H9 (cell line): ENCODE results near the gene MRTFA. TPM values are rescaled to one million over a fixed set of nuclear protein-coding genes. Genes with fewer than 3 reads are reported as not detected.

ENCODE experiments used
- DNase-seq: peaks from one replicate; pipeline ENCODE4 v3.0.0-alpha.2; 2017
- H2AFZ ChIP-seq: one replicate; pipeline ENCODE4 v1.6.1; 2013; ENCODE audit warnings: mild to moderate bottlenecking, low read length, control low read depth, moderate library complexity
- H2AK5ac ChIP-seq: 2 replicates; pipeline ENCODE4 v1.6.1; 2013; ENCODE audit warnings: low read length, control low read depth, mixed read lengths; ENCODE audit not compliant: insufficient read length
- H2BK120ac ChIP-seq: one replicate; pipeline ENCODE4 v1.6.1; 2013; ENCODE audit warnings: low read depth, mild to moderate bottlenecking, low read length, control low read depth, inconsistent platforms; ENCODE audit not compliant: poor library complexity, severe bottlenecking
- H2BK12ac ChIP-seq: 2 replicates; pipeline ENCODE4 v1.6.1; 2013; ENCODE audit warnings: low read length, control low read depth, mixed read lengths, low read depth; ENCODE audit not compliant: insufficient read length
- H2BK15ac ChIP-seq: 2 replicates; pipeline ENCODE4 v1.6.1; 2013; ENCODE audit warnings: low read depth, low read length, control low read depth
- H2BK20ac ChIP-seq: one replicate; pipeline ENCODE4 v1.6.1; 2013; ENCODE audit warnings: low read depth, mild to moderate bottlenecking, low read length, control low read depth, inconsistent platforms; ENCODE audit not compliant: poor library complexity, severe bottlenecking
- H2BK5ac ChIP-seq: 2 replicates; pipeline ENCODE4 v1.6.1; 2013; ENCODE audit warnings: low read length, control low read depth, mixed read lengths; ENCODE audit not compliant: insufficient read length
- H3K14ac ChIP-seq: 2 replicates; pipeline ENCODE4 v1.6.1; 2013; ENCODE audit warnings: low read length, control low read depth; ENCODE audit not compliant: insufficient read depth
- H3K18ac ChIP-seq: 2 replicates; pipeline ENCODE4 v1.6.1; 2013; ENCODE audit warnings: low read depth, mild to moderate bottlenecking, mixed read lengths, low read length, control low read depth; ENCODE audit not compliant: insufficient read length
- H3K23ac ChIP-seq: 2 replicates; pipeline ENCODE4 v1.6.1; 2013; ENCODE audit warnings: low read length, control low read depth, mixed read lengths, low read depth; ENCODE audit not compliant: insufficient read length
- H3K23me2 ChIP-seq: 2 replicates; pipeline ENCODE4 v1.6.1; 2013; ENCODE audit warnings: low read depth, mild to moderate bottlenecking, mixed read lengths, low read length, control low read depth; ENCODE audit not compliant: insufficient read length, poor library complexity, severe bottlenecking
- H3K27ac ChIP-seq: 2 replicates; pipeline ENCODE4 v1.5.1; 2013; ENCODE audit warnings: low read length, control low read depth, mixed read lengths, low read depth; ENCODE audit not compliant: insufficient read length
- H3K27me3 ChIP-seq: 2 replicates; pipeline ENCODE4 v1.6.1; 2013; ENCODE audit warnings: low read length, control low read depth, inconsistent platforms; ENCODE audit not compliant: insufficient read depth
- H3K4ac ChIP-seq: 2 replicates; pipeline ENCODE4 v1.6.1; 2013; ENCODE audit warnings: low read depth, mild to moderate bottlenecking, control low read depth, inconsistent platforms, low read length, moderate library complexity
- H3K4me1 ChIP-seq: 2 replicates; pipeline ENCODE4 v1.6.1; 2013; ENCODE audit warnings: low read length, control low read depth, inconsistent platforms; ENCODE audit not compliant: insufficient read depth
- H3K4me2 ChIP-seq: 2 replicates; pipeline ENCODE4 v1.6.1; 2013; ENCODE audit warnings: low read length, control low read depth, mixed read lengths; ENCODE audit not compliant: insufficient read length, insufficient read depth
- H3K56ac ChIP-seq: 2 replicates; pipeline ENCODE4 v1.6.1; 2013; ENCODE audit warnings: low read depth, mild to moderate bottlenecking, mixed read lengths, low read length, control low read depth; ENCODE audit not compliant: insufficient read length
- H3K79me1 ChIP-seq: 2 replicates; pipeline ENCODE4 v1.6.1; 2013; ENCODE audit warnings: low read depth, mild to moderate bottlenecking, moderate library complexity, low read length, control low read depth, inconsistent platforms; ENCODE audit not compliant: insufficient read depth, poor library complexity, severe bottlenecking
- H3K79me2 ChIP-seq: 2 replicates; pipeline ENCODE4 v1.6.1; 2013; ENCODE audit warnings: low read length, control low read depth, inconsistent platforms; ENCODE audit not compliant: insufficient read depth
- H3K9ac ChIP-seq: 2 replicates; pipeline ENCODE4 v1.6.1; 2013; ENCODE audit warnings: low read length, control low read depth, mixed read lengths; ENCODE audit not compliant: insufficient read length; ENCODE audit errors: extremely low read depth
- H3K9me3 ChIP-seq: one replicate; pipeline ENCODE4 v1.6.1; 2013; ENCODE audit warnings: low read depth, low read length, inconsistent platforms; ENCODE audit not compliant: control insufficient read depth
- H3T11ph ChIP-seq: one replicate; pipeline ENCODE4 v1.6.1; 2013; ENCODE audit warnings: mild to moderate bottlenecking, low read length, control low read depth, inconsistent platforms
- H4K20me1 ChIP-seq: one replicate; pipeline ENCODE4 v1.6.1; 2013; ENCODE audit not compliant: control insufficient read depth, insufficient read length, insufficient read depth
- H4K5ac ChIP-seq: 2 replicates; pipeline ENCODE4 v1.6.1; 2013; ENCODE audit warnings: low read depth, mild to moderate bottlenecking, mixed read lengths, low read length, control low read depth; ENCODE audit not compliant: insufficient read length
- H4K8ac ChIP-seq: replicated peaks from 2 replicates; pipeline ENCODE4 v1.6.1; 2013; ENCODE audit warnings: low read length, control low read depth, mixed read lengths, low read depth; ENCODE audit not compliant: insufficient read length
- H4K91ac ChIP-seq: 2 replicates; pipeline ENCODE4 v1.6.1; 2013; ENCODE audit warnings: low read depth, mild to moderate bottlenecking, moderate library complexity, mixed read lengths, low read length, control low read depth; ENCODE audit not compliant: insufficient read length
- H3K27ac Mint-ChIP-seq, 3 experiments: 2 replicates in 2 of 3; 3 replicates in 1 of 3; pipeline ENCODE4 v1.8.0; 2020 to 2021; ENCODE audit warnings: mixed read lengths in 3 of 3, mild to moderate bottlenecking in 1 of 3, moderate library complexity in 1 of 3
- H3K27me3 Mint-ChIP-seq: 2 replicates; pipeline ENCODE4 v1.8.0; 2021; ENCODE audit warnings: low read depth, mild to moderate bottlenecking, moderate library complexity, mixed read lengths
- H3K36me3 Mint-ChIP-seq, 3 experiments: 2 replicates in 2 of 3; 3 replicates in 1 of 3; pipeline ENCODE4 v1.8.0; 2020 to 2021; ENCODE audit warnings: low read depth in 3 of 3, mixed read lengths in 3 of 3; ENCODE audit not compliant: insufficient read depth in 1 of 3
- H3K4me1 Mint-ChIP-seq, 2 experiments: 2 replicates each; pipeline ENCODE4 v1.8.0; 2020; ENCODE audit warnings: mixed read lengths in 2 of 2
- H3K4me3 Mint-ChIP-seq, 2 experiments: 2 replicates in 1 of 2; 3 replicates in 1 of 2; pipeline ENCODE4 v1.8.0; 2020 to 2021; ENCODE audit warnings: mild to moderate bottlenecking in 2 of 2, mixed read lengths in 2 of 2, moderate library complexity in 1 of 2
- H3K9me3 Mint-ChIP-seq, 2 experiments: 2 replicates in 1 of 2; 3 replicates in 1 of 2; pipeline ENCODE4 v1.8.0; 2020; ENCODE audit warnings: mild to moderate bottlenecking in 2 of 2, mixed read lengths in 2 of 2, moderate library complexity in 1 of 2
- CTCF ChIP-seq: fragments of 200-600 bp; sonication (generic); conservative IDR thresholded peaks from 3 replicates; pipeline ENCODE4 v1.8.0; 2021; ENCODE audit warnings: antibody characterized with exemption, mild to moderate bottlenecking
- WGBS: extraction: QIAGEN DNeasy Blood & Tissue Kit; methylation state at CpG from one replicate; pipeline ENCODE4 v1.1.7; 2013; ENCODE audit warnings: missing lambda C conversion rate, low lambda C conversion rate, mixed read lengths; ENCODE audit not compliant: insufficient read length; ENCODE audit errors: extremely low coverage; 5-methylcytosine and 5-hydroxymethylcytosine counted together
- total RNA-seq: library from RNA; stranded (reverse); gene quantifications from 2 replicates; pipeline ENCODE4 v1.2.1, GENCODE V29; 2021

MRTFA gene
- total RNA-seq, 1 experiment from 2014 or later, result 38.1 TPM

DNA sequence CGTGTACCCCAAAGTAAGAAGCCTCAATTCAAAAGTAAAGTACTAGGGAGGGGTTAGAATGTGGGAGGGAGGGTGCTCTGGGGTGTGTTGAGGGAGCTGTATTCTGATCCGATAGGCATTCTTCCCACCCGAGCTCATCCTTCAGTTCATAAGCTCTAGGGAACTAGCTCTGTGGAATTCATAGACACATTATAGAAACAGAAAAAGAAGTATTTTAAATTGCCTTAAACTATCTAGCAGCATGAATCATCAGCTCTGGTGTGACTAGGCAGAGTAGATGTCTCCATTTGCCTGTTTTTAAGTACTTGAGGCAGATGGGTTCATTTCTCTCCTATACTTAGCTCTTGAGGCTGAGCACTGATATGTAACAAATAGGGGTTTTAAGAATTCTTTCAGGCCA lies 273.5 kb downstream of the MRTFA start:
- no peak overlapping the region for H4K91ac ChIP-seq
- WGBS, result no CpG with 5 or more reads among the region's 3 CpGs
- no peaks in the 10 kb centered on the region for H3K79me1 ChIP-seq
- no peaks in the 10 kb centered on the region for H3K23me2 ChIP-seq
- H2AK5ac ChIP-seq, result no peak overlapping the region
- no peak for DNase-seq
- no peaks in the 10 kb centered on the region for H4K20me1 ChIP-seq
- no peak overlapping the region for H3K4me2 ChIP-seq
- Mint-ChIP-seq H3K36me3 (peaks cover 84 to 99% (median 99%) of the 10 kb centered on the region in 3 experiments; a peak in 6 of 7 replicates), H3K27ac (no peak overlapping the region), H3K4me1 (no peaks in the 10 kb centered on the region), H3K9me3 (no peaks in the 10 kb centered on the region), H3K27me3 (no peaks in the 10 kb centered on the region), H3K4me3 (no peak overlapping the region)
- no peak overlapping the region for H4K5ac ChIP-seq
- H2BK120ac ChIP-seq, result no peak overlapping the region
- TF ChIP-seq CTCF, result no peak
- H3K56ac ChIP-seq, result no peak overlapping the region
- H3K9me3 ChIP-seq, result no peaks in the 10 kb centered on the region
- no peak overlapping the region for H3T11ph ChIP-seq
- no peaks in the 10 kb centered on the region for H3K4me1 ChIP-seq
- H2BK5ac ChIP-seq, result no peak overlapping the region
- H2BK15ac ChIP-seq, result no peak overlapping the region
- H3K9ac ChIP-seq, result no peak overlapping the region
- no peak overlapping the region for H2BK20ac ChIP-seq
- no peak overlapping the region for H4K8ac ChIP-seq
- no peak overlapping the region for H3K27ac ChIP-seq
- no peak overlapping the region for H2BK12ac ChIP-seq
- no peak overlapping the region for H3K23ac ChIP-seq
- no peak overlapping the region for H3K18ac ChIP-seq
- no peaks in the 10 kb centered on the region for H3K79me2 ChIP-seq
- H3K27me3 ChIP-seq, result no peaks in the 10 kb centered on the region
- no peak overlapping the region for H2AFZ ChIP-seq
- H3K4ac ChIP-seq, result no peak overlapping the region
- no peak overlapping the region for H3K14ac ChIP-seq
